GM12874 (cell line): Measurements from ENCODE around the gene KCNK10.

Source experiments
- CTCF ChIP-seq: IDR thresholded peaks from 2 replicates; pipeline ENCODE4 v1.5.1; 2011; ENCODE audit warnings: low read depth, mild to moderate bottlenecking, control low read depth, low read length, moderate library complexity; ENCODE audit not compliant: insufficient read depth

Gene KCNK10

GRCh38 chr14:88289234-88289633, 33.8 kb downstream of the KCNK10 start:
- no peak for TF ChIP-seq CTCF

- TF ChIP-seq CTCF: no peak
Observed at GRCh38 chr14:88286309-88286708, 36.8 kb downstream of the KCNK10 start.

GRCh38 chr14:88281447-88281846, 41.6 kb downstream of the KCNK10 start:
- no peak for TF ChIP-seq CTCF

- no peak for TF ChIP-seq CTCF
Observed at GRCh38 chr14:88276923-88277596, 46.0 kb downstream of the KCNK10 start.

GRCh38 chr14:88272390-88273269, 50.4 kb downstream of the KCNK10 start:
- TF ChIP-seq CTCF: no peak

GRCh38 chr14:88271205-88271604, 51.9 kb downstream of the KCNK10 start:
- no peak for TF ChIP-seq CTCF

GRCh38 chr14:88270776-88271175, 52.3 kb downstream of the KCNK10 start:
- TF ChIP-seq CTCF: no peak
